H9 (cell line): ENCODE results near the gene MOCOS. TPM values are rescaled to one million over a fixed set of nuclear protein-coding genes. Genes with fewer than 3 reads are reported as not detected.

Experiments used
- DNase-seq: peaks from one replicate; pipeline ENCODE4 v3.0.0-alpha.2; 2017
- H2AFZ ChIP-seq: one replicate; pipeline ENCODE4 v1.6.1; 2013; ENCODE audit warnings: mild to moderate bottlenecking, low read length, control low read depth, moderate library complexity
- H2AK5ac ChIP-seq: 2 replicates; pipeline ENCODE4 v1.6.1; 2013; ENCODE audit warnings: low read length, control low read depth, mixed read lengths; ENCODE audit not compliant: insufficient read length
- H2BK120ac ChIP-seq: one replicate; pipeline ENCODE4 v1.6.1; 2013; ENCODE audit warnings: low read depth, mild to moderate bottlenecking, low read length, control low read depth, inconsistent platforms; ENCODE audit not compliant: poor library complexity, severe bottlenecking
- H2BK12ac ChIP-seq: 2 replicates; pipeline ENCODE4 v1.6.1; 2013; ENCODE audit warnings: low read length, control low read depth, mixed read lengths, low read depth; ENCODE audit not compliant: insufficient read length
- H2BK15ac ChIP-seq: 2 replicates; pipeline ENCODE4 v1.6.1; 2013; ENCODE audit warnings: low read depth, low read length, control low read depth
- H2BK20ac ChIP-seq: one replicate; pipeline ENCODE4 v1.6.1; 2013; ENCODE audit warnings: low read depth, mild to moderate bottlenecking, low read length, control low read depth, inconsistent platforms; ENCODE audit not compliant: poor library complexity, severe bottlenecking
- H2BK5ac ChIP-seq: 2 replicates; pipeline ENCODE4 v1.6.1; 2013; ENCODE audit warnings: low read length, control low read depth, mixed read lengths; ENCODE audit not compliant: insufficient read length
- H3K14ac ChIP-seq: 2 replicates; pipeline ENCODE4 v1.6.1; 2013; ENCODE audit warnings: low read length, control low read depth; ENCODE audit not compliant: insufficient read depth
- H3K18ac ChIP-seq: 2 replicates; pipeline ENCODE4 v1.6.1; 2013; ENCODE audit warnings: low read depth, mild to moderate bottlenecking, mixed read lengths, low read length, control low read depth; ENCODE audit not compliant: insufficient read length
- H3K23ac ChIP-seq: 2 replicates; pipeline ENCODE4 v1.6.1; 2013; ENCODE audit warnings: low read length, control low read depth, mixed read lengths, low read depth; ENCODE audit not compliant: insufficient read length
- H3K23me2 ChIP-seq: 2 replicates; pipeline ENCODE4 v1.6.1; 2013; ENCODE audit warnings: low read depth, mild to moderate bottlenecking, mixed read lengths, low read length, control low read depth; ENCODE audit not compliant: insufficient read length, poor library complexity, severe bottlenecking
- H3K27ac ChIP-seq: 2 replicates; pipeline ENCODE4 v1.5.1; 2013; ENCODE audit warnings: low read length, control low read depth, mixed read lengths, low read depth; ENCODE audit not compliant: insufficient read length
- H3K27me3 ChIP-seq: 2 replicates; pipeline ENCODE4 v1.6.1; 2013; ENCODE audit warnings: low read length, control low read depth, inconsistent platforms; ENCODE audit not compliant: insufficient read depth
- H3K4ac ChIP-seq: 2 replicates; pipeline ENCODE4 v1.6.1; 2013; ENCODE audit warnings: low read depth, mild to moderate bottlenecking, control low read depth, inconsistent platforms, low read length, moderate library complexity
- H3K4me1 ChIP-seq: 2 replicates; pipeline ENCODE4 v1.6.1; 2013; ENCODE audit warnings: low read length, control low read depth, inconsistent platforms; ENCODE audit not compliant: insufficient read depth
- H3K4me2 ChIP-seq: 2 replicates; pipeline ENCODE4 v1.6.1; 2013; ENCODE audit warnings: low read length, control low read depth, mixed read lengths; ENCODE audit not compliant: insufficient read length, insufficient read depth
- H3K56ac ChIP-seq: 2 replicates; pipeline ENCODE4 v1.6.1; 2013; ENCODE audit warnings: low read depth, mild to moderate bottlenecking, mixed read lengths, low read length, control low read depth; ENCODE audit not compliant: insufficient read length
- H3K79me1 ChIP-seq: 2 replicates; pipeline ENCODE4 v1.6.1; 2013; ENCODE audit warnings: low read depth, mild to moderate bottlenecking, moderate library complexity, low read length, control low read depth, inconsistent platforms; ENCODE audit not compliant: insufficient read depth, poor library complexity, severe bottlenecking
- H3K79me2 ChIP-seq: 2 replicates; pipeline ENCODE4 v1.6.1; 2013; ENCODE audit warnings: low read length, control low read depth, inconsistent platforms; ENCODE audit not compliant: insufficient read depth
- H3K9ac ChIP-seq: 2 replicates; pipeline ENCODE4 v1.6.1; 2013; ENCODE audit warnings: low read length, control low read depth, mixed read lengths; ENCODE audit not compliant: insufficient read length; ENCODE audit errors: extremely low read depth
- H3K9me3 ChIP-seq: one replicate; pipeline ENCODE4 v1.6.1; 2013; ENCODE audit warnings: low read depth, low read length, inconsistent platforms; ENCODE audit not compliant: control insufficient read depth
- H3T11ph ChIP-seq: one replicate; pipeline ENCODE4 v1.6.1; 2013; ENCODE audit warnings: mild to moderate bottlenecking, low read length, control low read depth, inconsistent platforms
- H4K20me1 ChIP-seq: one replicate; pipeline ENCODE4 v1.6.1; 2013; ENCODE audit not compliant: control insufficient read depth, insufficient read length, insufficient read depth
- H4K5ac ChIP-seq: 2 replicates; pipeline ENCODE4 v1.6.1; 2013; ENCODE audit warnings: low read depth, mild to moderate bottlenecking, mixed read lengths, low read length, control low read depth; ENCODE audit not compliant: insufficient read length
- H4K8ac ChIP-seq: replicated peaks from 2 replicates; pipeline ENCODE4 v1.6.1; 2013; ENCODE audit warnings: low read length, control low read depth, mixed read lengths, low read depth; ENCODE audit not compliant: insufficient read length
- H4K91ac ChIP-seq: 2 replicates; pipeline ENCODE4 v1.6.1; 2013; ENCODE audit warnings: low read depth, mild to moderate bottlenecking, moderate library complexity, mixed read lengths, low read length, control low read depth; ENCODE audit not compliant: insufficient read length
- H3K27ac Mint-ChIP-seq, 3 experiments: 2 replicates in 2 of 3; 3 replicates in 1 of 3; pipeline ENCODE4 v1.8.0; 2020 to 2021; ENCODE audit warnings: mixed read lengths in 3 of 3, mild to moderate bottlenecking in 1 of 3, moderate library complexity in 1 of 3
- H3K27me3 Mint-ChIP-seq: 2 replicates; pipeline ENCODE4 v1.8.0; 2021; ENCODE audit warnings: low read depth, mild to moderate bottlenecking, moderate library complexity, mixed read lengths
- H3K36me3 Mint-ChIP-seq, 3 experiments: 2 replicates in 2 of 3; 3 replicates in 1 of 3; pipeline ENCODE4 v1.8.0; 2020 to 2021; ENCODE audit warnings: low read depth in 3 of 3, mixed read lengths in 3 of 3; ENCODE audit not compliant: insufficient read depth in 1 of 3
- H3K4me1 Mint-ChIP-seq, 2 experiments: 2 replicates each; pipeline ENCODE4 v1.8.0; 2020; ENCODE audit warnings: mixed read lengths in 2 of 2
- H3K4me3 Mint-ChIP-seq, 2 experiments: 2 replicates in 1 of 2; 3 replicates in 1 of 2; pipeline ENCODE4 v1.8.0; 2020 to 2021; ENCODE audit warnings: mild to moderate bottlenecking in 2 of 2, mixed read lengths in 2 of 2, moderate library complexity in 1 of 2
- H3K9me3 Mint-ChIP-seq, 2 experiments: 2 replicates in 1 of 2; 3 replicates in 1 of 2; pipeline ENCODE4 v1.8.0; 2020; ENCODE audit warnings: mild to moderate bottlenecking in 2 of 2, mixed read lengths in 2 of 2, moderate library complexity in 1 of 2
- CTCF ChIP-seq: fragments of 200-600 bp; sonication (generic); conservative IDR thresholded peaks from 3 replicates; pipeline ENCODE4 v1.8.0; 2021; ENCODE audit warnings: antibody characterized with exemption, mild to moderate bottlenecking
- WGBS: extraction: QIAGEN DNeasy Blood & Tissue Kit; methylation state at CpG from one replicate; pipeline ENCODE4 v1.1.7; 2013; ENCODE audit warnings: missing lambda C conversion rate, low lambda C conversion rate, mixed read lengths; ENCODE audit not compliant: insufficient read length; ENCODE audit errors: extremely low coverage; 5-methylcytosine and 5-hydroxymethylcytosine counted together
- total RNA-seq: library from RNA; stranded (reverse); gene quantifications from 2 replicates; pipeline ENCODE4 v1.2.1, GENCODE V29; 2021

MOCOS gene
- total RNA-seq, 1 experiment from 2014 or later = 6.0 TPM

- no peak overlapping the region for H2BK12ac ChIP-seq
- Mint-ChIP-seq H3K4me3 (no peak overlapping the region), H3K27ac (no peak overlapping the region), H3K4me1 (no peaks in the 10 kb centered on the region), H3K9me3 (no peaks in the 10 kb centered on the region), H3K27me3 (no peaks in the 10 kb centered on the region), H3K36me3 (peaks cover 55 to 89% (median 88%) of the 10 kb centered on the region in 3 experiments)
- no peaks in the 10 kb centered on the region for H3K27me3 ChIP-seq
- H4K5ac ChIP-seq = no peak overlapping the region
- no peak overlapping the region for H2BK15ac ChIP-seq
- no peak overlapping the region for H3K56ac ChIP-seq
- H3K79me2 ChIP-seq = no peaks in the 10 kb centered on the region
- no peak overlapping the region for H2BK20ac ChIP-seq
- no peaks in the 10 kb centered on the region for H3K23me2 ChIP-seq
- H3T11ph ChIP-seq = no peak overlapping the region
- no peak overlapping the region for H3K18ac ChIP-seq
- H3K4me2 ChIP-seq = no peak overlapping the region
- H3K4ac ChIP-seq = no peak overlapping the region
- H4K8ac ChIP-seq = no peak overlapping the region
- no peak overlapping the region for H3K23ac ChIP-seq
- H3K9me3 ChIP-seq = no peaks in the 10 kb centered on the region
- no peak overlapping the region for H2BK5ac ChIP-seq
- no peak overlapping the region for H3K27ac ChIP-seq
- no peak overlapping the region for H3K14ac ChIP-seq
- H3K79me1 ChIP-seq = no peaks in the 10 kb centered on the region
- H2BK120ac ChIP-seq = no peak overlapping the region
- H4K91ac ChIP-seq = no peak overlapping the region
- no peak for TF ChIP-seq CTCF
- no peak for DNase-seq
- no peaks in the 10 kb centered on the region for H3K4me1 ChIP-seq
- WGBS = no CpG with 5 or more reads among the region's 3 CpGs
- no peak overlapping the region for H2AFZ ChIP-seq
- no peaks in the 10 kb centered on the region for H4K20me1 ChIP-seq
- H2AK5ac ChIP-seq = no peak overlapping the region
- no peak overlapping the region for H3K9ac ChIP-seq
Measured at GRCh38 chr18:36142751-36143150, 44.5 kb upstream of the MOCOS start.
